Smooth muscle cell (in vitro differentiated cells): Measurements from ENCODE around the gene ALK. TPM values are rescaled to one million over a fixed set of nuclear protein-coding genes. Genes with fewer than 3 reads are reported as not detected.

Source experiments
- DNase-seq: peaks from one replicate; lab custom pipeline; 2025; ENCODE audit not compliant: unreplicated experiment; lab: John Stamatoyannopoulos, UW
- H2AFZ ChIP-seq: fragments of 200-600 bp; sonication (generic); 2 replicates; pipeline ENCODE4 v1.6.0; 2016; ENCODE audit warnings: antibody characterized with exemption, low read depth, mild to moderate bottlenecking
- H3F3A ChIP-seq: fragments of 200-600 bp; sonication (generic); 2 replicates; pipeline ENCODE4 v1.6.0; 2017; ENCODE audit warnings: antibody characterized with exemption, low read depth
- H3K27ac ChIP-seq: fragments of 200-600 bp; sonication (generic); 2 replicates; pipeline ENCODE4 v1.5.1; 2016; ENCODE audit warnings: low read depth, mild to moderate bottlenecking
- H3K27me3 ChIP-seq: fragments of 200-600 bp; sonication (generic); 2 replicates; pipeline ENCODE4 v1.6.1; 2016; ENCODE audit warnings: low read depth, mild to moderate bottlenecking
- H3K36me3 ChIP-seq: fragments of 200-600 bp; sonication (generic); 2 replicates; pipeline ENCODE4 v1.5.1; 2016; ENCODE audit warnings: low read depth
- H3K4me1 ChIP-seq: fragments of 200-600 bp; sonication (generic); 2 replicates; pipeline ENCODE4 v1.5.1; 2016; ENCODE audit warnings: low read depth
- H3K4me2 ChIP-seq: fragments of 200-600 bp; sonication (generic); 2 replicates; pipeline ENCODE4 v1.6.0; 2016; ENCODE audit warnings: mild to moderate bottlenecking
- H3K4me3 ChIP-seq: fragments of 200-600 bp; sonication (generic); 2 replicates; pipeline ENCODE4 v1.5.1; 2016; ENCODE audit warnings: mild to moderate bottlenecking
- H3K79me2 ChIP-seq: fragments of 200-600 bp; sonication (generic); 2 replicates; pipeline ENCODE4 v1.6.0; 2016; ENCODE audit warnings: low read depth, mild to moderate bottlenecking
- H3K9ac ChIP-seq: fragments of 200-600 bp; sonication (generic); 2 replicates; pipeline ENCODE4 v1.6.0; 2016; ENCODE audit warnings: low read depth
- H3K9me3 ChIP-seq: fragments of 200-600 bp; sonication (generic); replicated peaks from 2 replicates; pipeline ENCODE4 v1.5.1; 2016; ENCODE audit warnings: low read depth
- H4K20me1 ChIP-seq: fragments of 200-600 bp; sonication (generic); 2 replicates; pipeline ENCODE4 v1.6.0; 2016; ENCODE audit warnings: low read depth
- WGBS: methylation state at CpG from one replicate; pipeline ENCODE4 v1.1.7; 2016; ENCODE audit warnings: low lambda C conversion rate; 5-methylcytosine and 5-hydroxymethylcytosine counted together
- polyA plus RNA-seq: library from polyadenylated mRNA; unstranded; fragments of >200 nt; fragmentation: Nextera tagmentation; extraction: Ambion mirVana; gene quantifications from 2 replicates; pipeline ENCODE4 v1.2.1, GENCODE V29; 2016
- total RNA-seq: library from RNA; depleted of rRNA; stranded (reverse); fragments of >200 nt; gene quantifications from 2 replicates; pipeline ENCODE4 v1.2.3, GENCODE V29; 2014
- TF ChIP-seq, protein P1 (sequence below): fragments of 200-600 bp; sonication (generic); IDR thresholded peaks from 2 replicates; pipeline ENCODE4 v1.5.1; 2017; ENCODE audit warnings: borderline replicate concordance, mild to moderate bottlenecking, antibody characterized with exemption; ENCODE audit not compliant: insufficient read depth, poor library complexity, severe bottlenecking

ALK gene
- total and polyA plus RNA-seq, 2 experiments from 2014 or later, result 0.13 to 0.19 TPM

DNA sequence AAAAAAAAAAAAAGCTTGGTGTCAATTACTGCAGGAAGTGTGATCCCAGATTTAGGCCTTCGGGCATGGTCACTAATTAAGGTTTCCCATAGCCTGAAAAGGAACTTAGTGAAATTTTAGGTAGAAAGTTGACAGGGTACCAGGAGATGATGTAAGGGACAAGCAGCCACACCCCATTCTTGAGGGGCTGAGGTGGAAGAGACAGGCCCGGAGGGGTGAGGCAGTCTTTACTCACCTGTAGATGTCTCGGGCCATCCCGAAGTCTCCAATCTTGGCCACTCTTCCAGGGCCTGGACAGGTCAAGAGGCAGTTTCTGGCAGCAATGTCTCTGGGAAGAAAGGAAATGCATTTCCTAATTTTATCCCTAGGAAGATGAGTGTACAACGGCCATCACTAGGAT, 711.8 kb downstream of the ALK start:
- no peaks in the 10 kb centered on the region for H3F3A ChIP-seq
- no peak overlapping the region for H3K9ac ChIP-seq
- H3K4me1 ChIP-seq, result no peaks in the 10 kb centered on the region
- no peaks in the 10 kb centered on the region for H3K36me3 ChIP-seq
- H3K27ac ChIP-seq, result no peak overlapping the region
- no peaks in the 10 kb centered on the region for H3K79me2 ChIP-seq
- H3K27me3 ChIP-seq, result no peaks in the 10 kb centered on the region
- H2AFZ ChIP-seq, result no peak overlapping the region
- no peaks in the 10 kb centered on the region for H4K20me1 ChIP-seq
- WGBS, result 86% methylated on average over 5 of the region's 5 CpGs
- H3K4me2 ChIP-seq, result no peak overlapping the region
- no peak overlapping the region for H3K4me3 ChIP-seq
- H3K9me3 ChIP-seq, result no peaks in the 10 kb centered on the region
- TF ChIP-seq, protein P1, sequence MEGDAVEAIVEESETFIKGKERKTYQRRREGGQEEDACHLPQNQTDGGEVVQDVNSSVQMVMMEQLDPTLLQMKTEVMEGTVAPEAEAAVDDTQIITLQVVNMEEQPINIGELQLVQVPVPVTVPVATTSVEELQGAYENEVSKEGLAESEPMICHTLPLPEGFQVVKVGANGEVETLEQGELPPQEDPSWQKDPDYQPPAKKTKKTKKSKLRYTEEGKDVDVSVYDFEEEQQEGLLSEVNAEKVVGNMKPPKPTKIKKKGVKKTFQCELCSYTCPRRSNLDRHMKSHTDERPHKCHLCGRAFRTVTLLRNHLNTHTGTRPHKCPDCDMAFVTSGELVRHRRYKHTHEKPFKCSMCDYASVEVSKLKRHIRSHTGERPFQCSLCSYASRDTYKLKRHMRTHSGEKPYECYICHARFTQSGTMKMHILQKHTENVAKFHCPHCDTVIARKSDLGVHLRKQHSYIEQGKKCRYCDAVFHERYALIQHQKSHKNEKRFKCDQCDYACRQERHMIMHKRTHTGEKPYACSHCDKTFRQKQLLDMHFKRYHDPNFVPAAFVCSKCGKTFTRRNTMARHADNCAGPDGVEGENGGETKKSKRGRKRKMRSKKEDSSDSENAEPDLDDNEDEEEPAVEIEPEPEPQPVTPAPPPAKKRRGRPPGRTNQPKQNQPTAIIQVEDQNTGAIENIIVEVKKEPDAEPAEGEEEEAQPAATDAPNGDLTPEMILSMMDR, result no peak
- DNase-seq, result no peak

DNA sequence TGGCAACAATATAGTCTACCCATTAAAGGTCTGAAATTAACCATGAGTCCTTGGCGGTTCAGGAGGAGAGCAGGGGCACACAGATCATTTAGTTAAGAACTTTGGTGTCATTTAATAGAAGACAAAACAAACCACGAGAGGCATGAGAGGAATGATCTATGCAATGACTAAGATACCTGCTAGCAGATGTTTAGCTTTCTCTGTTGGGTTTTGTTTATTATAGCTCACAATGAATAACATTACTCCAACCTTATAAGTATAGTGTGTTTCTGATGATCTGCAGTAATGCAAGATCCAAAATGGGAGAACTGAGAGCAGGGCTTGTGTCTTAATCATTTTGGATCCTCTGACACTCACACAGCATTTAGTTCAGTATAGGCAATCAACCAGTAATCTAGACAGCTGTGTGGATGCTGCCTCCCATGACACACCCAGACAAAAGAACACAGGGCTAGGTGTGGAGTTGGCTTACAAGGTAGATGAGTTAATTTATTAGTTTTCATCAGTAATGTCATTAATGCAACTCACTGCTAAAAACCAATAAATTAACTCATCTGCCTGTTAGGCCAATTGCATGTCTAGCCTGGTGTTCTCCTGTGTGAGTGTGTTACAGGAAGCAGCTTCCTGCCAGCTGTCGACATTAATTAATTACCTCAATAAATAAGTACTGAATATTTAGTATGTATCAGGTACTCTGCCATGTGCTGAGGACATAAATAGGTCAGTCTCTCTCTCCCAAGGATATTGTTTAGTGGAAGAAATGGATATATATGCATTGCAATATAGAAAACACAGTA, 713.8 kb downstream of the ALK start:
- Histone ChIP-seq H3K79me2 (no peaks in the 10 kb centered on the region), H3K4me1 (no peaks in the 10 kb centered on the region), H3K27me3 (no peaks in the 10 kb centered on the region), H4K20me1 (no peaks in the 10 kb centered on the region), H2AFZ (no peak overlapping the region), H3F3A (no peaks in the 10 kb centered on the region), H3K36me3 (no peaks in the 10 kb centered on the region), H3K4me3 (no peak overlapping the region), H3K27ac (no peak overlapping the region), H3K4me2 (no peak overlapping the region), H3K9ac (no peak overlapping the region), H3K9me3 (no peaks in the 10 kb centered on the region)
- 87% methylated on average over 3 of the region's 3 CpGs for WGBS
- DNase-seq, result no peak
- TF ChIP-seq, protein P1, result no peak

DNA sequence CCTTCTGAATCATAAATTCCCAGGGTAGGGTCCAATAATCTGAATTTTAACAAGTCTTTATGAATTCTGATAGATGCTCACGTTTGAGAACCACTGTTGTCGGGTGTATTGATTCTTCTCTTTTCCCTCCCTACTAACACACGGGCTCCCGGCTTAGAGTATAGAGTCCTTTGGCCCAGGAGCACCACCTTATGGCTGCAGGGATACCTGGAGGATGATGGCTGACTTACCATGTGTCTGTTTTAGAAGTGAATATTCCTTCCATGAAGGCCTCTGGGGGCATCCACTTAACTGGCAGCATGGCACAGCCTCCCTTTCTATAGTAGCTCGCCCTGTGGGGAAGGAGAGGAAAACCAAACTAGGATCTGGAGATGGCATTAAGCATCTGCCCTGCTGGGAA, 714.4 kb downstream of the ALK start:
- Histone ChIP-seq H3K4me2 (no peak overlapping the region), H2AFZ (no peak overlapping the region), H3K27me3 (no peaks in the 10 kb centered on the region), H3K36me3 (no peaks in the 10 kb centered on the region), H3K4me3 (no peak overlapping the region), H3F3A (no peaks in the 10 kb centered on the region), H3K9ac (no peak overlapping the region), H3K9me3 (no peaks in the 10 kb centered on the region), H3K27ac (no peak overlapping the region), H3K79me2 (no peaks in the 10 kb centered on the region), H4K20me1 (no peaks in the 10 kb centered on the region), H3K4me1 (no peaks in the 10 kb centered on the region)
- WGBS, result 79% methylated on average over 5 of the region's 5 CpGs
- DNase-seq, result no peak
- TF ChIP-seq, protein P1, result no peak
